Mucosa of rectum (tissue), 2 donors: ENCODE measurements around the gene PDE4D.

ENCODE experiments used
- H3K27ac ChIP-seq, 2 donors: one replicate each; pipeline ENCODE4 v1.7.0; 2013; ENCODE audit warnings: inconsistent platforms in 2 of 2, low read depth in 2 of 2, low read length in 2 of 2
- H3K27me3 ChIP-seq, 2 donors: one replicate each; pipeline ENCODE4 v1.7.0; 2013; ENCODE audit warnings: low read length in 2 of 2; ENCODE audit not compliant: control insufficient read depth in 2 of 2, insufficient read depth in 2 of 2
- H3K36me3 ChIP-seq, 2 donors: one replicate each; pipeline ENCODE4 v1.7.0; 2013; ENCODE audit warnings: low read length in 2 of 2; ENCODE audit not compliant: control insufficient read depth in 2 of 2, insufficient read depth in 2 of 2
- H3K4me1 ChIP-seq, 2 donors: one replicate each; pipeline ENCODE4 v1.7.0; 2013; ENCODE audit warnings: low read length in 2 of 2, mild to moderate bottlenecking in 1 of 2; ENCODE audit not compliant: control insufficient read depth in 2 of 2, insufficient read depth in 2 of 2
- H3K4me3 ChIP-seq, 2 donors: one replicate each; pipeline ENCODE4 v1.7.0; 2013; ENCODE audit warnings: low read length in 2 of 2
- H3K9ac ChIP-seq, 2 donors: one replicate each; pipeline ENCODE4 v1.7.0; 2013; ENCODE audit warnings: low read length in 2 of 2, low read depth in 1 of 2, mild to moderate bottlenecking in 1 of 2
- H3K9me3 ChIP-seq, 2 donors: one replicate each; pipeline ENCODE4 v1.7.0; 2013; ENCODE audit warnings: low read length in 2 of 2; ENCODE audit not compliant: control insufficient read depth in 2 of 2
- donor health status: healthy.
- donor health status: Normal muscosa, but diverticular disease.

The PDE4D gene

GRCh38 chr5:59609501-59610265 is 283.8 kb downstream of the PDE4D start:
- H3K9ac ChIP-seq = no peak overlapping the region
- no peaks in the 10 kb centered on the region for H3K36me3 ChIP-seq
- H3K4me3 ChIP-seq = no peak overlapping the region
- no peaks in the 10 kb centered on the region for H3K9me3 ChIP-seq
- H3K27ac ChIP-seq = no peak overlapping the region
- no peaks in the 10 kb centered on the region for H3K4me1 ChIP-seq
- no peaks in the 10 kb centered on the region for H3K27me3 ChIP-seq

GRCh38 chr5:59608745-59609144 is 284.8 kb downstream of the PDE4D start:
- no peaks in the 10 kb centered on the region for H3K27me3 ChIP-seq
- no peak overlapping the region for H3K27ac ChIP-seq

GRCh38 chr5:59607138-59607765 is 286.3 kb downstream of the PDE4D start:
- Histone ChIP-seq H3K36me3 (no peaks in the 10 kb centered on the region), H3K27ac (no peak overlapping the region), H3K9ac (no peak overlapping the region), H3K9me3 (no peaks in the 10 kb centered on the region), H3K4me3 (no peak overlapping the region), H3K27me3 (no peaks in the 10 kb centered on the region), H3K4me1 (no peaks in the 10 kb centered on the region)

More at GRCh38 chr5:59608745-59609144, 284.8 kb downstream of the PDE4D start:
- no peaks in the 10 kb centered on the region for H3K4me1 ChIP-seq
- H3K9ac ChIP-seq = no peak overlapping the region
- H3K36me3 ChIP-seq = no peaks in the 10 kb centered on the region
- H3K9me3 ChIP-seq = no peaks in the 10 kb centered on the region
- no peak overlapping the region for H3K4me3 ChIP-seq

- Histone ChIP-seq H3K9ac (no peak overlapping the region), H3K9me3 (no peaks in the 10 kb centered on the region), H3K27ac (no peak overlapping the region), H3K4me3 (no peak overlapping the region), H3K36me3 (no peaks in the 10 kb centered on the region), H3K4me1 (no peaks in the 10 kb centered on the region), H3K27me3 (no peaks in the 10 kb centered on the region)
These were observed 287.6 kb downstream of the PDE4D start for GRCh38 chr5:59605915-59606314.

GRCh38 chr5:59604111-59604510 is 289.4 kb downstream of the PDE4D start:
- Histone ChIP-seq H3K27ac (no peak overlapping the region), H3K36me3 (no peaks in the 10 kb centered on the region), H3K9ac (no peak overlapping the region)

GRCh38 chr5:59600998-59601397 is 292.5 kb downstream of the PDE4D start:
- H3K36me3 ChIP-seq = no peaks in the 10 kb centered on the region
- H3K9me3 ChIP-seq = no peaks in the 10 kb centered on the region
- H3K4me3 ChIP-seq = no peak overlapping the region
- H3K27me3 ChIP-seq = no peaks in the 10 kb centered on the region
- no peak overlapping the region for H3K27ac ChIP-seq
- H3K9ac ChIP-seq = no peak overlapping the region
- peaks cover 0 to 3% of the 10 kb centered on the region in 2 donors for H3K4me1 ChIP-seq

More at GRCh38 chr5:59604111-59604510, 289.4 kb downstream of the PDE4D start:
- no peaks in the 10 kb centered on the region for H3K9me3 ChIP-seq
- no peak overlapping the region for H3K4me3 ChIP-seq
- no peaks in the 10 kb centered on the region for H3K4me1 ChIP-seq
- H3K27me3 ChIP-seq = no peaks in the 10 kb centered on the region

GRCh38 chr5:59600153-59600552 is 293.4 kb downstream of the PDE4D start:
- Histone ChIP-seq H3K9me3 (no peaks in the 10 kb centered on the region), H3K36me3 (no peaks in the 10 kb centered on the region), H3K27me3 (no peaks in the 10 kb centered on the region), H3K4me3 (no peak overlapping the region), H3K4me1 (peaks cover 0 to 3% of the 10 kb centered on the region in 2 donors), H3K27ac (no peak overlapping the region), H3K9ac (no peak overlapping the region)

GRCh38 chr5:59599729-59600128 is 293.8 kb downstream of the PDE4D start:
- Histone ChIP-seq H3K27me3 (no peaks in the 10 kb centered on the region), H3K9me3 (no peaks in the 10 kb centered on the region), H3K4me3 (no peak overlapping the region), H3K9ac (no peak overlapping the region), H3K36me3 (no peaks in the 10 kb centered on the region), H3K4me1 (peaks cover 0 to 3% of the 10 kb centered on the region in 2 donors), H3K27ac (no peak overlapping the region)

GRCh38 chr5:59598547-59598874 is 295.0 kb downstream of the PDE4D start:
- Histone ChIP-seq H3K9ac (peak overlapping the region; percentile 53), H3K27ac (peak overlapping the region; percentile 24 to 40), H3K36me3 (no peaks in the 10 kb centered on the region), H3K9me3 (no peaks in the 10 kb centered on the region), H3K4me3 (peak overlapping the region; percentile 54 to 66), H3K4me1 (peaks cover 0 to 3% of the 10 kb centered on the region in 2 donors), H3K27me3 (no peaks in the 10 kb centered on the region)

GRCh38 chr5:59597690-59598546 is 295.6 kb downstream of the PDE4D start:
- Histone ChIP-seq H3K36me3 (no peaks in the 10 kb centered on the region), H3K4me3 (peak overlapping the region; percentile 54 to 66), H3K27me3 (no peaks in the 10 kb centered on the region), H3K27ac (peak overlapping the region; percentile 24 to 40), H3K9ac (peak overlapping the region; percentile 53), H3K4me1 (peaks cover 0 to 3% of the 10 kb centered on the region in 2 donors), H3K9me3 (no peaks in the 10 kb centered on the region)
